ENCODE measurements around the gene CHMP3. TPM values are rescaled to one million over a fixed set of nuclear protein-coding genes. Genes with fewer than 3 reads are reported as not detected.
A peak's percentile ranks its signal among the peaks of the same experiment; 100 is the strongest.

CHMP3 gene
- total and polyA plus RNA-seq, 2 of the 13 experiments (the other 11 are each of a cell fraction or from before 2014, with no cell fraction given): 64.1 to 114 TPM

DNA sequence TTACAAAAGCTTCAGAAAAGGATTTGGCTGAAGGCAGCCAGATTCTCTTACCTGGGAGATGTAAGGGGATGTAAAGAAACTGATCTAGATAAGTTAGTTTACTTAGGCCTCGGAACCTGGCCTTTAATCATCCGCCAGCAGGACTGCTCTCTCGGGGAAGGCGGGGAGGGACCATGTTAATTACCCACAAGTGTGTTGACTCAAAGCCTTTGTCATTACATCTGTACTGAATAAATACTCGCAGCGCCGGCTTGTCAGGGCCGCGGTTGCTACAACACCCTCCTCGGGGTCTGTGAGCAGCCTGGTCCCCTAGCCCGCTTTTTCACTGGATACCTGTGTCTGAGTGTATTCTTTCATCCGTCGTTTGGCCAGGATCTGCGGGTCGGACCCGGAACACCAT, 6.7 kb downstream of the CHMP3 start (continued):
- TF ChIP-seq MED1 (CRISPR knock-in tag; IDR thresholded peaks at IDR 0.05) (peak; percentile 67), CREB1 (IDR thresholded peaks at IDR 0.05) (no peak), CREB1 (CRISPR knock-in tag; IDR thresholded peaks at IDR 0.05) (0 out of 2 replicates have a peak, but pooled peaks have one; percentile 29), MEF2D (CRISPR knock-in tag; IDR thresholded peaks at IDR 0.05) (no peak), ZNF20 (CRISPR knock-in tag; IDR thresholded peaks at IDR 0.05) (no peak), NR1H2 (CRISPR knock-in tag; IDR thresholded peaks at IDR 0.05; ENCODE audit: borderline replicate concordance, low read depth) (no peak), IRF2 (CRISPR knock-in tag; IDR thresholded peaks at IDR 0.05) (0 out of 2 replicates have a peak, but pooled peaks have one; percentile 28), ZNF839 (CRISPR knock-in tag; IDR thresholded peaks at IDR 0.05; ENCODE audit: borderline replicate concordance) (no peak), KMT2A (CRISPR knock-in tag; IDR thresholded peaks at IDR 0.05) (peak; percentile 41; the same call in 1 of the 2 replicates), ZNF616 (CRISPR knock-in tag; IDR thresholded peaks at IDR 0.05; ENCODE audit: low read depth) (no peak), CREM (IDR thresholded peaks at IDR 0.05) (peak; percentile 67), CREM (CRISPR knock-in tag; IDR thresholded peaks at IDR 0.05) (no peak), SALL1 (CRISPR knock-in tag; IDR thresholded peaks at IDR 0.05) (peak; percentile 80), ZNF547 (CRISPR knock-in tag; IDR thresholded peaks at IDR 0.05) (0 out of 2 replicates have a peak, but pooled peaks have one; percentile 46), POLR2AphosphoS5 (IDR thresholded peaks at IDR 0.05; ENCODE audit: low read depth, low read length) (no peak), SPEN (CRISPR knock-in tag; IDR thresholded peaks at IDR 0.05; ENCODE audit: low read depth) (no peak), TOE1 (CRISPR knock-in tag; IDR thresholded peaks at IDR 0.05) (no peak), ZNF790 (CRISPR knock-in tag; IDR thresholded peaks at IDR 0.05; ENCODE audit: borderline replicate concordance) (no peak), NFIC (IDR thresholded peaks at IDR 0.05; ENCODE audit: low read length) (0 out of 2 replicates have a peak, but pooled peaks have one; percentile 19), MAFF (IDR thresholded peaks at IDR 0.05; ENCODE audit: low read depth, low read length) (no peak)
- TF ChIP-seq, protein P1, sequence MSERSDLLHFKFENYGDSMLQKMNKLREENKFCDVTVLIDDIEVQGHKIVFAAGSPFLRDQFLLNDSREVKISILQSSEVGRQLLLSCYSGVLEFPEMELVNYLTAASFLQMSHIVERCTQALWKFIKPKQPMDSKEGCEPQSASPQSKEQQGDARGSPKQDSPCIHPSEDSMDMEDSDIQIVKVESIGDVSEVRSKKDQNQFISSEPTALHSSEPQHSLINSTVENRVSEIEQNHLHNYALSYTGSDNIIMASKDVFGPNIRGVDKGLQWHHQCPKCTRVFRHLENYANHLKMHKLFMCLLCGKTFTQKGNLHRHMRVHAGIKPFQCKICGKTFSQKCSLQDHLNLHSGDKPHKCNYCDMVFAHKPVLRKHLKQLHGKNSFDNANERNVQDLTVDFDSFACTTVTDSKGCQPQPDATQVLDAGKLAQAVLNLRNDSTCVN (CRISPR knock-in tag; IDR thresholded peaks at IDR 0.05; ENCODE audit: borderline replicate concordance): 0 out of 2 replicates have a peak, but pooled peaks have one; percentile 18
- TF ChIP-seq, protein P2, sequence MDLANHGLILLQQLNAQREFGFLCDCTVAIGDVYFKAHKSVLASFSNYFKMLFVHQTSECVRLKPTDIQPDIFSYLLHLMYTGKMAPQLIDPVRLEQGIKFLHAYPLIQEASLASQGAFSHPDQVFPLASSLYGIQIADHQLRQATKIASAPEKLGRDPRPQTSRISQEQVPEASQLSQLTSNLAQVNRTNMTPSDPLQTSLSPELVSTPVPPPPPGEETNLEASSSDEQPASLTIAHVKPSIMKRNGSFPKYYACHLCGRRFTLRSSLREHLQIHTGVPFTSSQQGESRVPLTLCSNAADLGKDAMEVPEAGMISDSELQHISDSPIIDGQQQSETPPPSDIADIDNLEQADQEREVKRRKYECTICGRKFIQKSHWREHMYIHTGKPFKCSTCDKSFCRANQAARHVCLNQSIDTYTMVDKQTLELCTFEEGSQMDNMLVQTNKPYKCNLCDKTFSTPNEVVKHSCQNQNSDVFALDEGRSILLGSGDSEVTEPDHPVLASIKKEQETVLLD (CRISPR knock-in tag; IDR thresholded peaks at IDR 0.05; ENCODE audit: low read depth): no peak
- TF ChIP-seq, protein P3, sequence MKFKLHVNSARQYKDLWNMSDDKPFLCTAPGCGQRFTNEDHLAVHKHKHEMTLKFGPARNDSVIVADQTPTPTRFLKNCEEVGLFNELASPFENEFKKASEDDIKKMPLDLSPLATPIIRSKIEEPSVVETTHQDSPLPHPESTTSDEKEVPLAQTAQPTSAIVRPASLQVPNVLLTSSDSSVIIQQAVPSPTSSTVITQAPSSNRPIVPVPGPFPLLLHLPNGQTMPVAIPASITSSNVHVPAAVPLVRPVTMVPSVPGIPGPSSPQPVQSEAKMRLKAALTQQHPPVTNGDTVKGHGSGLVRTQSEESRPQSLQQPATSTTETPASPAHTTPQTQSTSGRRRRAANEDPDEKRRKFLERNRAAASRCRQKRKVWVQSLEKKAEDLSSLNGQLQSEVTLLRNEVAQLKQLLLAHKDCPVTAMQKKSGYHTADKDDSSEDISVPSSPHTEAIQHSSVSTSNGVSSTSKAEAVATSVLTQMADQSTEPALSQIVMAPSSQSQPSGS (CRISPR knock-in tag; IDR thresholded peaks at IDR 0.05): peak; percentile 46; the same call in 1 of the 2 replicates
- TF ChIP-seq, protein P4, sequence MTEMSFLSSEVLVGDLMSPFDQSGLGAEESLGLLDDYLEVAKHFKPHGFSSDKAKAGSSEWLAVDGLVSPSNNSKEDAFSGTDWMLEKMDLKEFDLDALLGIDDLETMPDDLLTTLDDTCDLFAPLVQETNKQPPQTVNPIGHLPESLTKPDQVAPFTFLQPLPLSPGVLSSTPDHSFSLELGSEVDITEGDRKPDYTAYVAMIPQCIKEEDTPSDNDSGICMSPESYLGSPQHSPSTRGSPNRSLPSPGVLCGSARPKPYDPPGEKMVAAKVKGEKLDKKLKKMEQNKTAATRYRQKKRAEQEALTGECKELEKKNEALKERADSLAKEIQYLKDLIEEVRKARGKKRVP (CRISPR knock-in tag; IDR thresholded peaks at IDR 0.05): no peak
- TF ChIP-seq, protein P5, sequence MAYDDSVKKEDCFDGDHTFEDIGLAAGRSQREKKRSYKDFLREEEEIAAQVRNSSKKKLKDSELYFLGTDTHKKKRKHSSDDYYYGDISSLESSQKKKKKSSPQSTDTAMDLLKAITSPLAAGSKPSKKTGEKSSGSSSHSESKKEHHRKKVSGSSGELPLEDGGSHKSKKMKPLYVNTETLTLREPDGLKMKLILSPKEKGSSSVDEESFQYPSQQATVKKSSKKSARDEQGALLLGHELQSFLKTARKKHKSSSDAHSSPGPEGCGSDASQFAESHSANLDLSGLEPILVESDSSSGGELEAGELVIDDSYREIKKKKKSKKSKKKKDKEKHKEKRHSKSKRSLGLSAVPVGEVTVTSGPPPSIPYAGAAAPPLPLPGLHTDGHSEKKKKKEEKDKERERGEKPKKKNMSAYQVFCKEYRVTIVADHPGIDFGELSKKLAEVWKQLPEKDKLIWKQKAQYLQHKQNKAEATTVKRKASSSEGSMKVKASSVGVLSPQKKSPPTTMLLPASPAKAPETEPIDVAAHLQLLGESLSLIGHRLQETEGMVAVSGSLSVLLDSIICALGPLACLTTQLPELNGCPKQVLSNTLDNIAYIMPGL (CRISPR knock-in tag; IDR thresholded peaks at IDR 0.05; ENCODE audit: borderline replicate concordance in 1 of 2, low read depth in 1 of 2): no peak; a peak in 1 of 4 replicates

Data from HepG2 (cell line).